Measurements from ENCODE around the gene AFF4.

GRCh38 chr5:132949136-132949535 is 14.3 kb downstream of the AFF4 start:
- TF ChIP-seq CTCF (IDR thresholded peaks at IDR 0.05) (no peak), POLR2A (IDR thresholded peaks at IDR 0.05) (no peak)

All from Peyer's patch (tissue), 4 donors.